SK-N-SH (cell line): Measurements from ENCODE around the gene HAUS8. TPM values are rescaled to one million over a fixed set of nuclear protein-coding genes. Genes with fewer than 3 reads are reported as not detected.

Experiments used
- CTCF ChIA-PET: fragments of 300-600, 350-600 bp; formaldehyde crosslinking; extraction: SDS; loops from one replicate; lab custom pipeline; 2021; lab: Yijun Ruan, JAX
- POLR2A ChIA-PET: fragments of 350-600 bp; sonication (Branson Sonifier 250); formaldehyde crosslinking; extraction: SDS; loops from one replicate; lab custom pipeline; 2020; ENCODE audit warnings: antibody characterized with exemption, inconsistent platforms; lab: Yijun Ruan, JAX
- DNase-seq: peaks from one replicate; pipeline ENCODE4 v3.0.0; 2012
- H2AFZ ChIP-seq: fragments of 200-600 bp; sonication (generic); 2 replicates; pipeline ENCODE4 v1.8.1; 2016; ENCODE audit warnings: antibody characterized with exemption, mild to moderate bottlenecking, low read depth
- H3F3A ChIP-seq: fragments of 200-600 bp; sonication (generic); replicated peaks from 2 replicates; pipeline ENCODE3; 2016; ENCODE audit warnings: antibody characterized with exemption, mild to moderate bottlenecking; ENCODE audit not compliant: insufficient read depth
- H3K27ac ChIP-seq, 2 experiments: fragments of 200-500 bp in 1 of 2; fragments of 200-600 bp in 1 of 2; sonication (Bioruptor generic) in 1 of 2; sonication (generic), shearing (Covaris generic) in 1 of 2; 2 replicates each; pipeline versions ENCODE4 v1.5.1 to v1.6.1; 2014 to 2016; ENCODE audit warnings: low read depth in 2 of 2, inconsistent platforms in 1 of 2, low read length in 1 of 2, mild to moderate bottlenecking in 1 of 2, mixed read lengths in 1 of 2
- H3K27me3 ChIP-seq: fragments of 200-600 bp; sonication (generic), shearing (Covaris generic); 2 replicates; pipeline ENCODE4 v1.6.1; 2016; ENCODE audit warnings: mixed run types; ENCODE audit not compliant: insufficient read depth
- H3K36me3 ChIP-seq, 2 experiments: fragments of 200-500 bp in 1 of 2; fragments of 200-600 bp in 1 of 2; sonication (Bioruptor generic) in 1 of 2; sonication (generic) in 1 of 2; replicated peaks in 1 of 2; 2 replicates each; pipeline versions ENCODE3 to v1.5.1; 2014 to 2016; ENCODE audit warnings: low read length in 1 of 2, mild to moderate bottlenecking in 1 of 2; ENCODE audit not compliant: insufficient read depth in 2 of 2, control insufficient read depth in 1 of 2
- H3K4me1 ChIP-seq, 2 experiments: fragments of 200-500 bp in 1 of 2; fragments of 200-600 bp in 1 of 2; sonication (Bioruptor generic) in 1 of 2; sonication (generic), shearing (Covaris generic) in 1 of 2; 2 replicates each; pipeline versions ENCODE4 v1.5.1 to v1.6.1; 2014 to 2016; ENCODE audit warnings: low read depth in 1 of 2, low read length in 1 of 2, mixed run types in 1 of 2; ENCODE audit not compliant: insufficient read depth in 2 of 2, control insufficient read depth in 1 of 2
- H3K4me2 ChIP-seq: fragments of 200-600 bp; sonication (generic), shearing (Covaris generic); 2 replicates; pipeline ENCODE4 v1.6.1; 2017; ENCODE audit warnings: mixed run types
- H3K4me3 ChIP-seq, 2 experiments: fragments of 200-500 bp in 1 of 2; fragments of 200-600 bp in 1 of 2; sonication (Bioruptor generic) in 1 of 2; sonication (generic), shearing (Covaris generic) in 1 of 2; 2 replicates each; pipeline versions ENCODE4 v1.5.1 to v1.8.1; 2014 to 2016; ENCODE audit warnings: low read depth in 2 of 2, inconsistent platforms in 1 of 2, low read length in 1 of 2, mild to moderate bottlenecking in 1 of 2, mixed read lengths in 1 of 2, moderate library complexity in 1 of 2
- H3K79me2 ChIP-seq: fragments of 200-600 bp; sonication (generic); 2 replicates; pipeline ENCODE4 v1.8.1; 2017; ENCODE audit warnings: mild to moderate bottlenecking; ENCODE audit not compliant: insufficient read depth
- H3K9ac ChIP-seq: fragments of 200-600 bp; sonication (generic); 2 replicates; pipeline ENCODE4 v1.6.1; 2017; ENCODE audit warnings: mixed run types
- H3K9me2 ChIP-seq: fragments of 200-600 bp; sonication (generic); 2 replicates; pipeline ENCODE4 v1.6.1; 2017; ENCODE audit warnings: mixed run types
- H3K9me3 ChIP-seq: fragments of 200-600 bp; sonication (generic); 2 replicates; pipeline ENCODE4 v1.6.1; 2017; ENCODE audit warnings: mixed run types, mild to moderate bottlenecking, moderate library complexity
- H4K20me1 ChIP-seq: fragments of 200-600 bp; sonication (generic); 2 replicates; pipeline ENCODE4 v1.6.1; 2017; ENCODE audit warnings: mild to moderate bottlenecking, mixed run types; ENCODE audit not compliant: insufficient read depth
- CTCF ChIP-seq: fragments of 200-600 bp; sonication (generic); IDR thresholded peaks from 2 replicates; pipeline ENCODE4 v1.6.1; 2017; ENCODE audit warnings: antibody characterized with exemption, mild to moderate bottlenecking, moderate library complexity
- FOXJ3 ChIP-seq: sonication (generic); formaldehyde crosslinking; IDR thresholded peaks from 2 replicates; pipeline ENCODE4 v1.5.1; 2020; ENCODE audit warnings: mild to moderate bottlenecking, missing genetic modification reagents
- MEF2A ChIP-seq: IDR thresholded peaks from 2 replicates; pipeline ENCODE4 v1.4.0; 2012; ENCODE audit warnings: low read depth, borderline replicate concordance
- NFIC ChIP-seq: IDR thresholded peaks from 2 replicates; pipeline ENCODE4 v1.4.0; 2012; ENCODE audit warnings: borderline replicate concordance
- REST ChIP-seq: IDR thresholded peaks from 2 replicates; pipeline ENCODE4 v1.6.1; 2012; ENCODE audit warnings: mild to moderate bottlenecking, low read depth, low read length, moderate library complexity
- RFX5 ChIP-seq: IDR thresholded peaks from 2 replicates; pipeline ENCODE4 v1.6.1; 2012; ENCODE audit warnings: mild to moderate bottlenecking, improper control_type of control experiment, low read length
- SIN3A ChIP-seq: IDR thresholded peaks from 2 replicates; pipeline ENCODE4 v1.6.1; 2012; ENCODE audit warnings: low read depth, mild to moderate bottlenecking, low read length, moderate library complexity, borderline replicate concordance
- SMC3 ChIP-seq: IDR thresholded peaks from 2 replicates; pipeline ENCODE4 v1.6.1; 2012; ENCODE audit warnings: low read depth, low read length, improper control_type of control experiment
- TCF12 ChIP-seq: IDR thresholded peaks from 2 replicates; pipeline ENCODE4 v1.4.0; 2012
- USF1 ChIP-seq: IDR thresholded peaks from 2 replicates; pipeline ENCODE4 v1.4.0; 2012; ENCODE audit warnings: low read depth, borderline replicate concordance
- ZBTB33 ChIP-seq: IDR thresholded peaks from 2 replicates; pipeline ENCODE4 v1.4.0; 2012; ENCODE audit warnings: low read depth, borderline replicate concordance
- WGBS: methylation state at CpG from one replicate; pipeline ENCODE4 v1.1.6; 2017; ENCODE audit warnings: low lambda C conversion rate; 5-methylcytosine and 5-hydroxymethylcytosine counted together
- polyA plus RNA-seq, 3 experiments: library from polyadenylated mRNA; depleted of rRNA; stranded (reverse); fragments of >200 nt; gene quantifications; 2 replicates each; pipeline ENCODE4 v1.2.3, GENCODE V29; 2012

HAUS8 gene
- polyA plus RNA-seq, 1 of the 3 experiments (the other 2 are of a cell fraction): 9.6 TPM

GRCh38 chr19:17113127-17113785 is 38.0 kb upstream of the HAUS8 start:
- H3K79me2 ChIP-seq: peaks cover 96% of the 10 kb centered on the region
- no peak for TF ChIP-seq MEF2A
- TF ChIP-seq SIN3A: no peak
- no peak for TF ChIP-seq USF1
- TF ChIP-seq REST: no peak
- TF ChIP-seq, all 33 proteins: peak for 0

GRCh38 chr19:17112700-17113099 is 37.4 kb upstream of the HAUS8 start:
- no peak for DNase-seq
- Histone ChIP-seq H3K4me3 (no peak overlapping the region), H3K4me1 (peaks cover 5 to 18% of the 10 kb centered on the region in 2 experiments; a peak in 3 of 4 replicates), H4K20me1 (peaks cover 8% of the 10 kb centered on the region; the same call in 1 of the 2 replicates), H3K9me3 (no peaks in the 10 kb centered on the region), H3K4me2 (no peak overlapping the region), H3K9ac (no peak overlapping the region), H3K27ac (no peak overlapping the region), H3K36me3 (peaks cover 15 to 17% of the 10 kb centered on the region in 2 experiments), H3K27me3 (no peaks in the 10 kb centered on the region), H3F3A (peaks cover 14% of the 10 kb centered on the region), H3K9me2 (no peaks in the 10 kb centered on the region), H2AFZ (no peak overlapping the region), H3K79me2 (peaks cover 93% of the 10 kb centered on the region)
- POLR2A ChIA-PET: no interaction called here
- WGBS: 93% methylated on average over 6 of the region's 7 CpGs
- CTCF ChIA-PET: no interaction called here
- no peak for TF ChIP-seq RFX5
- no peak for TF ChIP-seq TCF12
- TF ChIP-seq CTCF: no peak
- no peak for TF ChIP-seq ZBTB33
- no peak for TF ChIP-seq SMC3
- TF ChIP-seq NFIC: no peak
- TF ChIP-seq FOXJ3: no peak

More at GRCh38 chr19:17113127-17113785, 38.0 kb upstream of the HAUS8 start:
- H3K27me3 ChIP-seq: no peaks in the 10 kb centered on the region
- DNase-seq: no peak
- H3K9me3 ChIP-seq: no peaks in the 10 kb centered on the region
- H3K9ac ChIP-seq: no peak overlapping the region
- H3K4me1 ChIP-seq: peaks cover 4 to 15% of the 10 kb centered on the region in 2 experiments; a peak in 1 of 4 replicates
- H3F3A ChIP-seq: peaks cover 11% of the 10 kb centered on the region
- CTCF ChIA-PET: no interaction called here
- 88% methylated on average over 12 of the region's 17 CpGs for WGBS
- POLR2A ChIA-PET: no interaction called here
- peaks cover 8% of the 10 kb centered on the region; the same call in 1 of the 2 replicates for H4K20me1 ChIP-seq
- H3K4me3 ChIP-seq: no peak overlapping the region
- no peaks in the 10 kb centered on the region for H3K9me2 ChIP-seq
- H3K4me2 ChIP-seq: no peak overlapping the region
- no peak overlapping the region for H2AFZ ChIP-seq
- peaks cover 15 to 17% of the 10 kb centered on the region in 2 experiments for H3K36me3 ChIP-seq
- no peak overlapping the region for H3K27ac ChIP-seq
